Amniotic stem cell (primary cell): ENCODE data around the gene ATP6V0C.

Source experiments
- DNase-seq: peaks from one replicate; lab custom pipeline; 2025; lab: John Stamatoyannopoulos, UW

ATP6V0C gene

GRCh38 chr16:2493605-2494004 lies 20.1 kb upstream of the ATP6V0C start:
- DNase-seq = no peak

- DNase-seq = no peak
Measured at GRCh38 chr16:2494616-2495015, 19.1 kb upstream of the ATP6V0C start.

GRCh38 chr16:2495041-2495440 lies 18.7 kb upstream of the ATP6V0C start:
- DNase-seq = no peak

- no peak for DNase-seq
Measured at GRCh38 chr16:2496223-2497115, 17.3 kb upstream of the ATP6V0C start.

- no peak for DNase-seq
Measured at GRCh38 chr16:2497116-2497630, 16.6 kb upstream of the ATP6V0C start.

- DNase-seq = no peak
Measured at GRCh38 chr16:2497695-2498484, 15.9 kb upstream of the ATP6V0C start.

GRCh38 chr16:2498531-2499253 lies 15.1 kb upstream of the ATP6V0C start:
- DNase-seq = no peak

- DNase-seq = no peak
Measured at GRCh38 chr16:2499454-2499853, 14.3 kb upstream of the ATP6V0C start.

GRCh38 chr16:2499890-2500429 lies 13.8 kb upstream of the ATP6V0C start:
- DNase-seq = no peak

- DNase-seq = no peak
Measured at GRCh38 chr16:2500430-2500917, 13.3 kb upstream of the ATP6V0C start.

- no peak for DNase-seq
Measured at GRCh38 chr16:2500918-2501750, 12.6 kb upstream of the ATP6V0C start.

GRCh38 chr16:2501946-2502895 lies 11.5 kb upstream of the ATP6V0C start:
- DNase-seq = no peak

GRCh38 chr16:2505695-2506094 lies 8.1 kb upstream of the ATP6V0C start:
- DNase-seq = no peak

- no peak for DNase-seq
Measured at GRCh38 chr16:2507052-2507659, 6.6 kb upstream of the ATP6V0C start.

GRCh38 chr16:2507665-2508064 lies 6.1 kb upstream of the ATP6V0C start:
- DNase-seq = no peak

GRCh38 chr16:2508722-2509400 lies 4.9 kb upstream of the ATP6V0C start:
- no peak for DNase-seq

GRCh38 chr16:2511128-2511800 lies 2.5 kb upstream of the ATP6V0C start:
- no peak for DNase-seq
